HG03095 (cell line): ENCODE data around the gene TRIP4.
A peak's percentile ranks its signal among the peaks of the same experiment; 100 is the strongest.
"Not testable (repeated sequence)": the region's sequence is repeated elsewhere in the genome, so short reads cannot be mapped to it uniquely, and the experiment has no call there.

Source experiments
- ATAC-seq: cut with Tn5 transposase; IDR thresholded peaks from one replicate; pipeline ENCODE4 v1.9.1; 2021; ENCODE audit warnings: moderate library complexity; ENCODE audit not compliant: unreplicated experiment

TRIP4 gene

GRCh38 chr15:64381000-64381751 lies 6.5 kb upstream of the TRIP4 start, which contains the start of gene PCLAF:
TSS of gene PCLAF (minus strand) at chr15:64381441. CDS start at chr15:64381371, 70 bp downstream.
- ATAC-seq, result peak; percentile 95

- ATAC-seq, result no peak
These were observed 3.9 kb upstream of the TRIP4 start for GRCh38 chr15:64383760-64384159.

- ATAC-seq, result no peak
These were observed 1.3 kb upstream of the TRIP4 start for GRCh38 chr15:64386291-64386690.

- no peak for ATAC-seq
These were observed 1.4 kb downstream of the TRIP4 start for GRCh38 chr15:64389036-64389435.

GRCh38 chr15:64392471-64392870 lies 4.8 kb downstream of the TRIP4 start:
- not testable (repeated sequence) for ATAC-seq

- ATAC-seq, result no peak
These were observed 9.2 kb downstream of the TRIP4 start for GRCh38 chr15:64396789-64397188.

- no peak for ATAC-seq
These were observed 10.9 kb downstream of the TRIP4 start for GRCh38 chr15:64398575-64398974.

- no peak for ATAC-seq
These were observed 12.9 kb downstream of the TRIP4 start for GRCh38 chr15:64400583-64400982.

- ATAC-seq, result no peak
These were observed 24.6 kb downstream of the TRIP4 start for GRCh38 chr15:64412216-64412615.

- ATAC-seq, result no peak
These were observed 35.1 kb downstream of the TRIP4 start for GRCh38 chr15:64422697-64423096.

- ATAC-seq, result no peak
These were observed 36.3 kb downstream of the TRIP4 start for GRCh38 chr15:64423970-64424369.

- ATAC-seq, result no peak
These were observed 37.6 kb downstream of the TRIP4 start for GRCh38 chr15:64425221-64425620.

- ATAC-seq, result no peak
These were observed 39.3 kb downstream of the TRIP4 start for GRCh38 chr15:64426845-64427465.

- no peak for ATAC-seq
These were observed 41.8 kb downstream of the TRIP4 start for GRCh38 chr15:64429448-64429847.

GRCh38 chr15:64430000-64430735 lies 42.5 kb downstream of the TRIP4 start:
- no peak for ATAC-seq

- no peak for ATAC-seq
These were observed 50.3 kb downstream of the TRIP4 start for GRCh38 chr15:64437982-64438381.

GRCh38 chr15:64438653-64439447 lies 51.2 kb downstream of the TRIP4 start:
- ATAC-seq, result no peak

GRCh38 chr15:64441852-64442251 lies 54.2 kb downstream of the TRIP4 start:
- no peak for ATAC-seq

- no peak for ATAC-seq
These were observed 55.4 kb downstream of the TRIP4 start for GRCh38 chr15:64443016-64443415.

- ATAC-seq, result peak; percentile 56
These were observed 56.3 kb downstream of the TRIP4 start for GRCh38 chr15:64443747-64444621.
